Left ventricle myocardium inferior (tissue), 1 donor: ENCODE results near the gene ANKRD6. TPM values are rescaled to one million over a fixed set of nuclear protein-coding genes. Genes with fewer than 3 reads are reported as not detected.

ENCODE experiments used
- DNase-seq: peaks from one replicate; pipeline ENCODE4 v3.0.0-alpha.2; 2020
- H3K27ac ChIP-seq: fragments of 200-600 bp; replicated peaks from 2 replicates; pipeline ENCODE4 v1.8.0; 2021
- H3K27me3 ChIP-seq: fragments of 200-600 bp; 2 replicates; pipeline ENCODE4 v1.8.0; 2021; ENCODE audit warnings: low read depth
- H3K36me3 ChIP-seq: fragments of 200-600 bp; 2 replicates; pipeline ENCODE4 v1.8.0; 2021
- H3K4me1 ChIP-seq: fragments of 200-600 bp; 2 replicates; pipeline ENCODE4 v1.8.0; 2021
- H3K4me3 ChIP-seq: fragments of 200-600 bp; 2 replicates; pipeline ENCODE4 v1.8.0; 2021; ENCODE audit warnings: mild to moderate bottlenecking, moderate library complexity
- H3K9me3 ChIP-seq: fragments of 200-600 bp; replicated peaks from 2 replicates; pipeline ENCODE4 v1.8.0; 2021
- intact Hi-C: fragments of 100-400 bp; cut with micrococcal nuclease; formaldehyde crosslinking; loops from one replicate; pipeline ENCODE4 v1.11.0; 2022
- total RNA-seq: library from RNA; stranded (reverse); fragmentation: NEBNext Ultra II Directional; extraction: Animal tissue kit (Norgen Biotek cat#: 25700); gene quantifications from one replicate; pipeline ENCODE4 v1.2.1, GENCODE V29; 2021
- TF ChIP-seq, protein P1 (sequence below): fragments of 200-600 bp; IDR thresholded peaks from 2 replicates; pipeline ENCODE4 v1.8.0; 2021; ENCODE audit warnings: antibody characterized with exemption, mild to moderate bottlenecking, borderline replicate concordance
- donor health status: DM: no; HTN: yes; CAD: no; lungs with severe emphysema.

Gene ANKRD6
- total RNA-seq, 1 donor from 2014 or later, result 11.1 TPM

DNA sequence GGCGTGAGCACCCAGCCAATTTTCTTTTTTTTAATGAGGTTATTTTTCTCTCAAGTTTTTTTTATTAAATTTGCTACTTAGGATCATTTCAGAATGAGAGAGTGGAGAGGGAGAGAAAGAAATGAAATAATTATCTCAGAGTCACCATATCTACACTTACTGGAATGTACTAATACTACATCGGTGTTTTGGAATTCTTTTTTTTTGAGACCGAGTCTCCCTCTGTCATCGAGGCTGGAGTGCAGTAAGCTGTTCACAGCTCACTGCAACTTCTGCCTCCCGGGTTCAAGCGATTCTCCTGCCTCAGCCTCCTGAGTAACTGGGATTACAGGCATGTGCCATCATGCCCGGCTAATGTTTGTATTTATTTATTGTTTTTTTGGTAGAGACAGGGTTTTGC is 27.8 kb downstream of the ANKRD6 start:
- H3K27me3 ChIP-seq, result no peaks in the 10 kb centered on the region
- H3K4me1 ChIP-seq, result peaks cover 8% of the 10 kb centered on the region
- no peaks in the 10 kb centered on the region for H3K36me3 ChIP-seq
- no peak overlapping the region for H3K4me3 ChIP-seq
- H3K9me3 ChIP-seq, result no peaks in the 10 kb centered on the region
- H3K27ac ChIP-seq, result no peak overlapping the region
- TF ChIP-seq, protein P1, sequence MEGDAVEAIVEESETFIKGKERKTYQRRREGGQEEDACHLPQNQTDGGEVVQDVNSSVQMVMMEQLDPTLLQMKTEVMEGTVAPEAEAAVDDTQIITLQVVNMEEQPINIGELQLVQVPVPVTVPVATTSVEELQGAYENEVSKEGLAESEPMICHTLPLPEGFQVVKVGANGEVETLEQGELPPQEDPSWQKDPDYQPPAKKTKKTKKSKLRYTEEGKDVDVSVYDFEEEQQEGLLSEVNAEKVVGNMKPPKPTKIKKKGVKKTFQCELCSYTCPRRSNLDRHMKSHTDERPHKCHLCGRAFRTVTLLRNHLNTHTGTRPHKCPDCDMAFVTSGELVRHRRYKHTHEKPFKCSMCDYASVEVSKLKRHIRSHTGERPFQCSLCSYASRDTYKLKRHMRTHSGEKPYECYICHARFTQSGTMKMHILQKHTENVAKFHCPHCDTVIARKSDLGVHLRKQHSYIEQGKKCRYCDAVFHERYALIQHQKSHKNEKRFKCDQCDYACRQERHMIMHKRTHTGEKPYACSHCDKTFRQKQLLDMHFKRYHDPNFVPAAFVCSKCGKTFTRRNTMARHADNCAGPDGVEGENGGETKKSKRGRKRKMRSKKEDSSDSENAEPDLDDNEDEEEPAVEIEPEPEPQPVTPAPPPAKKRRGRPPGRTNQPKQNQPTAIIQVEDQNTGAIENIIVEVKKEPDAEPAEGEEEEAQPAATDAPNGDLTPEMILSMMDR, result no peak
- DNase-seq, result no peak
- intact Hi-C loops, result no loop called here

DNA sequence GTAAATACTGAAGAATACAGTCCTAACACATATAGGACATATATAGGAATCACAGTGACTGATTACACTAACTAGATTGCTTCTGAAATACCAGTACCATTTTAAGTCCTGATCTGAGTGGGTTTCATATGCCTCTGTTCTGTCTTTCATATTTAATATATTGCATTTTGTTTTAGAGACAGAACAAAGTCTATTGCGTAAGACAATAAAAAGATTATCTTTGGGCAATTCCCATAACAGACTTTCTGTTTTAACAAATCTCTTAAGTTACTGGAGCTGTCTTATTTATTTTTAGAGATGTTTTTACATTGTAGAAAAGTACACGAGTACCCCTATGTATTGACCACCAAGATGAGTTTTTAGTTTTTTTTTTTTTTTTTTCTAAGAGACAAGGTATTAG is 29.6 kb downstream of the ANKRD6 start:
- TF ChIP-seq, protein P1, result no peak
- intact Hi-C loops, result no loop called here
- Histone ChIP-seq H3K36me3 (no peaks in the 10 kb centered on the region), H3K4me3 (no peak overlapping the region), H3K27me3 (no peaks in the 10 kb centered on the region), H3K4me1 (peaks cover 8% of the 10 kb centered on the region), H3K27ac (no peak overlapping the region), H3K9me3 (no peaks in the 10 kb centered on the region)
- no peak for DNase-seq

- no peak overlapping the region for H3K27ac ChIP-seq
- intact Hi-C loops, result no loop called here
Observed at GRCh38 chr6:89464295-89464694, 31.3 kb downstream of the ANKRD6 start.

DNA sequence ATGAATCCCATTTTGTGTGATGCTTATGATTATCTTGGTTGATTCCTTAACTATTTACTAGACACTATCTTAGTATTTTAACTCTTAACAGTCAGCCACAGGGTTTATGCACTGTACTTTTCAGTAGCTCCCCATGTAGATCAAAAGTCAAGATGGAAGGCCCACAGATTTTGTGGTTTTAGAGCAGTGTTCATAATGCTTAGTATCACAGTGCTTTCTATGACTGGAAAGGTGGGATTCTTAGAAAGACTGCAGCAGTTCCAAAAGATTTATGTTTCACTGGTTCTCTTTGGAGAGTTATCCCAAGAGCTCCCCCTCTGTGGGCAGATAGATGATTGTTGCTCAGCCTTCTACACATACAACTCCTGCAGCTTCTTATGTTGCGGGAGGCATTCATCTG is 34.5 kb downstream of the ANKRD6 start:
- TF ChIP-seq, protein P1, result no peak
- Histone ChIP-seq H3K27me3 (no peaks in the 10 kb centered on the region), H3K9me3 (no peaks in the 10 kb centered on the region)

More at GRCh38 chr6:89464295-89464694, 31.3 kb downstream of the ANKRD6 start:
- no peak overlapping the region for H3K4me3 ChIP-seq
- H3K4me1 ChIP-seq, result peaks cover 8% of the 10 kb centered on the region
- H3K9me3 ChIP-seq, result no peaks in the 10 kb centered on the region
- no peaks in the 10 kb centered on the region for H3K27me3 ChIP-seq
- no peaks in the 10 kb centered on the region for H3K36me3 ChIP-seq
- TF ChIP-seq, protein P1, result no peak
- no peak for DNase-seq

DNA sequence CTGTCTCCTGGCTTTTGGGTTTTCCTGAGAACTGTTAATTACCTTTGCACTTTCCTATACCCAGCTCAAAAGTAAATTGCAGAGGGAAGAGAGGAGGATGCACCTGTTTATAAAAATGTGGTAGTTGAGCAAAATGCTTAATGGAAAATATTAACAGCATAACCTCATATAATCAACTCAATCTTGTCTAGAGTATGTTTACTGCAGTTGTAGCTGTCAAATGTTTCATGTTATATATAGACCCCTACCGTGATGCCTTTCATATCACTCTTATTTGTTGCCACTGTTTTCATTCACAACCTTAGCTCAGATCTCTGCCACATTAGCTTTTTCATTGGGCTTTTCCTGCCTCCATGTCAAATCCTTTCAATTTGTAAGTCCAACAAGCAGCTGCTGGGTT is 36.0 kb downstream of the ANKRD6 start:
- intact Hi-C loops, result no loop called here
- TF ChIP-seq, protein P1, result no peak

More for the DNA sequence above, 34.5 kb downstream of the ANKRD6 start:
- H3K4me3 ChIP-seq, result no peak overlapping the region
- no peak overlapping the region for H3K27ac ChIP-seq
- DNase-seq, result no peak
- no peaks in the 10 kb centered on the region for H3K36me3 ChIP-seq
- peaks cover 13% of the 10 kb centered on the region for H3K4me1 ChIP-seq
- intact Hi-C loops, result no loop called here

More for the DNA sequence above, 36.0 kb downstream of the ANKRD6 start:
- no peak overlapping the region for H3K4me3 ChIP-seq
- no peaks in the 10 kb centered on the region for H3K27me3 ChIP-seq
- H3K36me3 ChIP-seq, result no peaks in the 10 kb centered on the region
- H3K4me1 ChIP-seq, result peaks cover 13% of the 10 kb centered on the region
- DNase-seq, result no peak
- no peak overlapping the region for H3K27ac ChIP-seq
- no peaks in the 10 kb centered on the region for H3K9me3 ChIP-seq
